ENCODE data around the gene PXDC1.

The PXDC1 gene

GRCh38 chr6:3751077-3751729 lies at the start of gene PXDC1:
Gene PXDC1, minus strand, starts transcription at chr6:3751713. Its CDS starts 182 bp downstream, at chr6:3751531.
- DNase-seq (ENCODE audit: low read depth in 2 of 2), result no peak

GRCh38 chr6:3800850-3801591 lies 49.5 kb upstream of the PXDC1 start:
- no peak for DNase-seq (ENCODE audit: low read depth in 2 of 2)

GRCh38 chr6:3799719-3800118 lies 48.2 kb upstream of the PXDC1 start:
- DNase-seq (ENCODE audit: low read depth in 2 of 2), result no peak

- no peak for DNase-seq (ENCODE audit: low read depth in 2 of 2)
Measured at GRCh38 chr6:3798055-3798919, 46.8 kb upstream of the PXDC1 start.

DNA sequence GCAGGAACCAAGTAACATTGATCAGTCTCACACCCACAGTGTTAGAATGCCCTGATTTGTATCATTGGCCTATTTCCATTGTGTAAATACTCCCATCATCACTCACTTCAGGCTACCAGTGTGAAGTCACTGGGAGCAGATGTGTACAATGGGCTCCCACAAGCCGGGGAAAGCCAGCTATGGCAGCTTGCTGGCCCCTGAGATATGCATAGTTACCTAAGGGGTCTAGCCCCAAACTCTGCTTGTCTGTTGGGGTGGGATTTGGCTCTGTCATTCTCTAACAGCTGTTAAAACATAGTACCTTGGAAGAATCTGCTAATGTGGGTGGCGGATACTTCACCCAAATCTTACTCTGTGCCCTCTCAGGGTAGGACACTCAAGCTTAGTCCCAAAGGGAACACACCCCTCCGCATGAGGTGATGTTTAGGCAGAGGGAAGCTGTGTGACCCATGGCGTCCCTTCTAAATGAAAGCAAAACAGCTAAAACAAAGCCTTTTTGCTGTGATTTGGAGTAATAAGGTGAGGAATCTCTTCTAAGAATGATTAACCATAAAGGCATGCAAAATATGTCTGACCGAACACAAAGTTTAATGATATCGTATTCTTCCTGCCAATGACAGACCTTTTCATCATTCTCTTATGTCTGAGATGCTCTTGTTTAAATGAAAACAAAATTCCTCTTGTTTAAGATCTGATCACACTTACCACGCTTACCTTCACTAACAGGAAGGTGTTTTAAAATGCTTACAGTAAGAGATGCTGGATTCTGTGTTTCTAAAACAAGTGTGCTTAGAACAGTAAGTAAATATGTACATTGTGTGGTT lies 45.9 kb upstream of the PXDC1 start:
- no peak for DNase-seq (ENCODE audit: low read depth in 2 of 2)

DNA sequence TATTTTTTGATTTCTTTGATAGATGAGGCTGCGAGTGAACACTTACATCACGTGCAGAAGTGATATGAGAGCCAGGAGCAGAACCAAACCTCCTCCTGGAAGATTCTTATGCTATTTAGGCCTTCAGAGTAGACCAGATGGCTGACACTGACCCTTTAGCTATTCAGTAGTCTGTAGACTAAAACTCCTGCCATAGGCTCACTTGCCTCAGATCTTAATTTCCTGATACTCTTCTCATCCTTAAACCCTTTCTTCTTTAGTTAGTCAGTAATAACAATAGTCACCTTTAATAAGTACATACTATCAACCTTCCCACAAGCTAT lies 45.2 kb upstream of the PXDC1 start:
- no peak for DNase-seq (ENCODE audit: low read depth in 2 of 2)

GRCh38 chr6:3795836-3796718 lies 44.6 kb upstream of the PXDC1 start:
- DNase-seq (ENCODE audit: low read depth in 2 of 2), result no peak

DNA sequence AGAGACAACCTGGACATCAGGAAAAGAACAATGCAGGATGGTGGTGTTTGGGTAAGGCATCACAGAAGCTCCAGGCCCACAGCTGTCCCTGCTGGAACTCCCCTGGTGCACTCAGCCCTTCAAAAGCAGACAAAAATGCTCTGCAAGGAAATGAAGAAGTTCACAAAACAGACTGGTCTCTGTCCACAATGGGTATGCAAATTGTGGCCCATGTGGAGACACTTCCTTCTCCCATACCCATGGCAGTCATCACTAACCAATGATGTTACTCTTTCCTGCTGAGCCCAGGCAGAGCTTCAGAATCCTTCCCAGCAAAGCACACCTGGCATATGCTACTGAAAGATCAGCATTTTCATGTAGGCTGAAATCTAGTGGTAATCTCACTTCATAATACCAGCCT lies 42.6 kb upstream of the PXDC1 start:
- DNase-seq (ENCODE audit: low read depth in 2 of 2), result no peak

GRCh38 chr6:3793545-3793944 lies 42.0 kb upstream of the PXDC1 start:
- DNase-seq (ENCODE audit: low read depth in 2 of 2), result no peak

DNA sequence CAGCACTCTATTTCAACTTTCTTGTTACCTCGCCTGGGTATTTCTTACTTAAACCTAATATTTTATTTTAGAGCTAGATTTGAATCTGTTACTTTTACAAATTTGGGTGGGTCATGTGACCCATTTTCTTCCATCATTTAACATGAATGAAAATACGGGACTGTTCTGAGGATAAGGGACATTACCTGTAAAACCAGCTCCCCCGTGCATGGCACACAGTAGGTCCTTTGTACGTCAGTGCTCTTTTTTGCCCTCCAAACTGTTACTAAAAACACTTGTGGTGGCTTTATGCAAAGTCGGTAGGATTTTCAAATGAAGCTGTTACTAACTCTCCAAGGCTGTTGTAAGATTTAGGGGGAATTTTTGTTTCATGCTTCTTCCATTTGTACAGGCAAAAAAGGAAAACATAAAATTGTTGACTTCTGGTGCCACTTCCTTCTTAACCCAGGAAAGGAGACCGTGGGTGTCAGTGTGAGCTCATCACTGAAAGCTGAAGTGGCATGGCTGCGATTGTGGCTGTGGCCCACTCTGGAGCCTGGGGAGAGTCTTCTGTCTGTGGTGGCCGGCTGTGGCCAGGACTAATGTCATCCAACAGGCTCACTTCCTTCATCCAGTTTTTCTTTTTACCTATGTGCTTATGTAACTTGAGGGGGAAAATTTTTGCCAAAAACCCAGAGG lies 40.2 kb upstream of the PXDC1 start:
- DNase-seq (ENCODE audit: low read depth in 2 of 2), result no peak

DNA sequence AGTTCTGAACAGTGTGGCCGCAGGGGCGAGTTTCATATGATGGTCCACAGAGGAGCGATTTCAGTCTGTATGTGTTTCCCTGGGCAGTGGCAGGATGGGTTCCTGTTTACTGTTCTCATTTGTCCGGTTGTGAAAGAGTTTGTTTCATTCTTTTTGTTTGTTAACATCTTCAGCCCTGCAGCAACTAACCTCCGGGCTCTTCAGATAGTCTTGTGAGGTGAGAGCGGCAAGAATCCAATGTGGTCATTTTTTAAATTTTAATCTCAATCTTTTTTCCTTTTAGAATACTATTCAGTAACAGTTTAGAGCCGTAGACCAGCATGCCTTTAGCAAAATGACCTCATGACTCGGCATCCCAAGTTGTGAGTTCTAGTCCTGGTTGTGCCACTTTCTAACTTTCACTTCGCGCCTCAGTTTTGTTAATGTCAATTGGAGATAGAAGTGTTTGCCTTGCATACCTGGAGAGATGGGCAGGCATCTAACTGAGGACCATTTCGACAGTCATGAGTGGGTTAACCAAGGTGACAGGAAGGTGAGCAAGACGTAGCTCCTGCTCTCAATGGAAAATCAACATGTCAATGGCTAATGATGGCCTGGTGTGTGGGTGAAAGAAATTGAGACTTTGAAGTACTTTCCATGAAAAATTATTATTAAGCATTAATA lies 38.5 kb upstream of the PXDC1 start:
- DNase-seq (ENCODE audit: low read depth in 2 of 2), result no peak

- DNase-seq (ENCODE audit: low read depth in 2 of 2), result no peak
Measured at GRCh38 chr6:3789018-3789895, 37.7 kb upstream of the PXDC1 start.

GRCh38 chr6:3788408-3789017 lies 37.0 kb upstream of the PXDC1 start:
- DNase-seq (ENCODE audit: low read depth in 2 of 2), result no peak

- no peak for DNase-seq (ENCODE audit: low read depth in 2 of 2)
Measured at GRCh38 chr6:3786141-3786540, 34.6 kb upstream of the PXDC1 start.

DNA sequence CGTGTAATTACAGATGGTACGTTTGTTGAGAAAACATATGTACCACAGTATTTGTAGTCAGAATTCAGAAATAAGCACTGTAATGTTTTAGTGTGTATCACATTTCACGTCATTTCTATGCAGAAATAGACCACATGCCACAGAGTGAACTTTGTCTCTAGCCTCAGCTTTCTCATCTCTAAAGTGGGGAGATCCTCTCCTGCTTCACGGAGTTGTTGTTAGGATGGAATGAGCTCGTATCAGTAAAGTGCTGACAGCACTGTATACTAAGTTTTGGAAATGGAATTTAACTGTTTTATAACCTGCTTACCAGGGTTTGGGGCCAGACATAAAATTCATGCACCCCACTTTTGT lies 34.2 kb upstream of the PXDC1 start:
- no peak for DNase-seq (ENCODE audit: low read depth in 2 of 2)

DNA sequence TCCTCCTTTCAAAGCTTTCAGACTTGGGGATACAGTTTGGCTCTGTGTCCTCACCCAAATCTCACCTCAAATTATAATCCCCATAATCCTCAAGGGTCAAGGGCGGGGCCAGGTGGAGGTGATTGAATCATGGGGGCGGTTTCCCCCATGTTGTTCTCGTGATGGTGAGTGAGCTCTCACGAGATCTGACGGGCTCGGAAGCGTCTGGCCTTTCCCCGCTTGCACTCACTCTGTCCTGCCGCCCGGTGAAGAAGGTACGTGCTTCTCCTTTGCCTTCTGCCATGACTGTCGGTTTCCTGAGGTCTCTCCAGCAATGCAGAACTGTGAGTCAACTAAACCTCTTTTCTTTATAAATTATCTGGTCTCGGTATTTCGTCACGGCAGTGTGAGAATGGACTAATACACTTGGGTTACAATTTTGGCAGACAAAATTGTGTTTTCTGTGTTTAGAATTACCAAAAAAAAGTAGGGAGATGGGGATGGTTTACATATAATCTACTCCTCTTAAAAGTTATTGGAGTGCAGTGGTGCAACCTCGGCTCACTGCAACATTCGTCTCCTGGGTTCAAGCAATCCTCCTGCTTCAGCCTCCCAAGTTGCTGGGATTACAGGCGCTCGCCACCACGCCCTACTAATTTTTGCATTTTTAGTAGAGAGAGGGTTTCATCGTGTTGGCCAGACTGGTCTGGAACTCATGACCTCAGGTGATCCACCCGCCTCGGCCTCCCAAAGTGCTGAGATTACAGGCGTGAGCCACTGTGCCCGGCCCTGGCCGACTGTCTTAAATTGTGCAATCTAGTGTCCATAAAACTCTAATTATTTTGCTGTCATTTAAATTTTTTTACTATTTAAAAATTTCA lies 33.6 kb upstream of the PXDC1 start:
- no peak for DNase-seq (ENCODE audit: low read depth in 2 of 2)

GRCh38 chr6:3784423-3784822 lies 32.9 kb upstream of the PXDC1 start:
- no peak for DNase-seq (ENCODE audit: low read depth in 2 of 2)

Measured in stimulated activated CD4-positive, alpha-beta T cell treated with anti-CD3 and anti-CD28 coated beads, Interleukin-12 subunit alpha, Interleukin-12 subunit beta, amount 100 ng/mL, for 24 hours (primary cell).